Liver (tissue), 3 donors: ENCODE measurements around the gene ADCY2.

Experiments
- EGR1 ChIP-seq, 2 donors: IDR thresholded peaks; 2 replicates each; pipeline ENCODE4 v1.6.1; 2016 to 2018; ENCODE audit warnings: antibody characterized with exemption in 2 of 2, low read depth in 2 of 2
- JUND ChIP-seq, 2 donors: IDR thresholded peaks; 2 replicates each; pipeline ENCODE4 v1.6.1; 2016; ENCODE audit warnings: antibody characterized with exemption in 2 of 2
- NR2F2 ChIP-seq: IDR thresholded peaks from 2 replicates; pipeline ENCODE4 v1.6.1; 2016; ENCODE audit warnings: antibody characterized with exemption
- RAD21 ChIP-seq, 2 donors: IDR thresholded peaks; 2 replicates each; pipeline ENCODE4 v1.6.1; 2016; ENCODE audit warnings: antibody characterized with exemption in 2 of 2, mild to moderate bottlenecking in 2 of 2
- RXRA ChIP-seq, 2 donors: IDR thresholded peaks; 2 replicates each; pipeline ENCODE4 v1.6.1; 2017 to 2018; ENCODE audit warnings: antibody characterized with exemption in 2 of 2, mild to moderate bottlenecking in 1 of 2
- SP1 ChIP-seq: IDR thresholded peaks from 2 replicates; pipeline ENCODE4 v1.6.1; 2018; ENCODE audit warnings: antibody characterized with exemption, mild to moderate bottlenecking
- YY1 ChIP-seq: IDR thresholded peaks from 2 replicates; pipeline ENCODE4 v1.6.1; 2016; ENCODE audit warnings: antibody characterized with exemption, mild to moderate bottlenecking
- TF ChIP-seq, protein P1 (sequence below): fragments of 150-350 bp; IDR thresholded peaks from 2 replicates; pipeline ENCODE4 v1.5.1; 2017; ENCODE audit warnings: improper control_type of control experiment, low read depth, low read length; ENCODE audit not compliant: missing input control
- TF ChIP-seq, protein P2 (sequence below): IDR thresholded peaks from 2 replicates; pipeline ENCODE4 v1.6.1; 2016; ENCODE audit warnings: antibody characterized with exemption
- TF ChIP-seq, protein P3 (sequence below): IDR thresholded peaks from 2 replicates; pipeline ENCODE4 v1.6.1; 2016; ENCODE audit warnings: antibody characterized with exemption
- TF ChIP-seq, protein P4 (sequence below): IDR thresholded peaks from 2 replicates; pipeline ENCODE4 v1.6.1; 2016; ENCODE audit warnings: antibody characterized with exemption
- TF ChIP-seq, protein P5 (sequence below): IDR thresholded peaks from 2 replicates; pipeline ENCODE4 v1.6.1; 2016; ENCODE audit warnings: antibody characterized with exemption, mild to moderate bottlenecking
- donor health status: healthy.
- donor health status: healthy.

DNA sequence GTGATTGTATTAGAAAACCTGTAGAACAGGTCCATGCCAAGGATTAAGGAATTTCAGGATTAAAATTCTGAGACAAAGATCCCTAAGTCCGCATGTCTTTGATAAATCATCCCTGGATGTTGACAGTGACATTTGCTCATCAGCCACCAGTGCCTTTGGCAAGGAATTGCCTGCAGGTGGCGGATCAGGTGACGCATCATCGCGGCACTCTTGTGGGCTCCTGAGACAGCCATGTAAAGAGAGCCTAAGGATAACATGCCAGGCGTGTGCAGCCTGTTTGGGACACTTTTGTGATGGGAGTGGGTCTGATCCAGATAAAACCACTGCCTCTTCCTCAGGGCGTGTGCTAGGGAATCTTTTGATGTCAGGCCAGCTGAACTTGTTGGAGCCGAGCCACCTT lies 40.6 kb downstream of the ADCY2 start:
- TF ChIP-seq YY1 (no peak), JUND (IDR thresholded peaks at IDR 0.05) (no peak), RXRA (IDR thresholded peaks at IDR 0.05) (no peak), EGR1 (IDR thresholded peaks at IDR 0.05; ENCODE audit: low read depth in 2 of 2) (no peak), SP1 (no peak), NR2F2 (no peak), RAD21 (IDR thresholded peaks at IDR 0.05) (no peak)
- TF ChIP-seq, protein P1, sequence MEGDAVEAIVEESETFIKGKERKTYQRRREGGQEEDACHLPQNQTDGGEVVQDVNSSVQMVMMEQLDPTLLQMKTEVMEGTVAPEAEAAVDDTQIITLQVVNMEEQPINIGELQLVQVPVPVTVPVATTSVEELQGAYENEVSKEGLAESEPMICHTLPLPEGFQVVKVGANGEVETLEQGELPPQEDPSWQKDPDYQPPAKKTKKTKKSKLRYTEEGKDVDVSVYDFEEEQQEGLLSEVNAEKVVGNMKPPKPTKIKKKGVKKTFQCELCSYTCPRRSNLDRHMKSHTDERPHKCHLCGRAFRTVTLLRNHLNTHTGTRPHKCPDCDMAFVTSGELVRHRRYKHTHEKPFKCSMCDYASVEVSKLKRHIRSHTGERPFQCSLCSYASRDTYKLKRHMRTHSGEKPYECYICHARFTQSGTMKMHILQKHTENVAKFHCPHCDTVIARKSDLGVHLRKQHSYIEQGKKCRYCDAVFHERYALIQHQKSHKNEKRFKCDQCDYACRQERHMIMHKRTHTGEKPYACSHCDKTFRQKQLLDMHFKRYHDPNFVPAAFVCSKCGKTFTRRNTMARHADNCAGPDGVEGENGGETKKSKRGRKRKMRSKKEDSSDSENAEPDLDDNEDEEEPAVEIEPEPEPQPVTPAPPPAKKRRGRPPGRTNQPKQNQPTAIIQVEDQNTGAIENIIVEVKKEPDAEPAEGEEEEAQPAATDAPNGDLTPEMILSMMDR: no peak
- TF ChIP-seq, protein P2, sequence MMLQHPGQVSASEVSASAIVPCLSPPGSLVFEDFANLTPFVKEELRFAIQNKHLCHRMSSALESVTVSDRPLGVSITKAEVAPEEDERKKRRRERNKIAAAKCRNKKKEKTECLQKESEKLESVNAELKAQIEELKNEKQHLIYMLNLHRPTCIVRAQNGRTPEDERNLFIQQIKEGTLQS: no peak
- TF ChIP-seq, protein P3, sequence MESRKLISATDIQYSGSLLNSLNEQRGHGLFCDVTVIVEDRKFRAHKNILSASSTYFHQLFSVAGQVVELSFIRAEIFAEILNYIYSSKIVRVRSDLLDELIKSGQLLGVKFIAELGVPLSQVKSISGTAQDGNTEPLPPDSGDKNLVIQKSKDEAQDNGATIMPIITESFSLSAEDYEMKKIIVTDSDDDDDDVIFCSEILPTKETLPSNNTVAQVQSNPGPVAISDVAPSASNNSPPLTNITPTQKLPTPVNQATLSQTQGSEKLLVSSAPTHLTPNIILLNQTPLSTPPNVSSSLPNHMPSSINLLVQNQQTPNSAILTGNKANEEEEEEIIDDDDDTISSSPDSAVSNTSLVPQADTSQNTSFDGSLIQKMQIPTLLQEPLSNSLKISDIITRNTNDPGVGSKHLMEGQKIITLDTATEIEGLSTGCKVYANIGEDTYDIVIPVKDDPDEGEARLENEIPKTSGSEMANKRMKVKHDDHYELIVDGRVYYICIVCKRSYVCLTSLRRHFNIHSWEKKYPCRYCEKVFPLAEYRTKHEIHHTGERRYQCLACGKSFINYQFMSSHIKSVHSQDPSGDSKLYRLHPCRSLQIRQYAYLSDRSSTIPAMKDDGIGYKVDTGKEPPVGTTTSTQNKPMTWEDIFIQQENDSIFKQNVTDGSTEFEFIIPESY: no peak
- TF ChIP-seq, protein P4, sequence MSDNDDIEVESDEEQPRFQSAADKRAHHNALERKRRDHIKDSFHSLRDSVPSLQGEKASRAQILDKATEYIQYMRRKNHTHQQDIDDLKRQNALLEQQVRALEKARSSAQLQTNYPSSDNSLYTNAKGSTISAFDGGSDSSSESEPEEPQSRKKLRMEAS: no peak
- TF ChIP-seq, protein P5, sequence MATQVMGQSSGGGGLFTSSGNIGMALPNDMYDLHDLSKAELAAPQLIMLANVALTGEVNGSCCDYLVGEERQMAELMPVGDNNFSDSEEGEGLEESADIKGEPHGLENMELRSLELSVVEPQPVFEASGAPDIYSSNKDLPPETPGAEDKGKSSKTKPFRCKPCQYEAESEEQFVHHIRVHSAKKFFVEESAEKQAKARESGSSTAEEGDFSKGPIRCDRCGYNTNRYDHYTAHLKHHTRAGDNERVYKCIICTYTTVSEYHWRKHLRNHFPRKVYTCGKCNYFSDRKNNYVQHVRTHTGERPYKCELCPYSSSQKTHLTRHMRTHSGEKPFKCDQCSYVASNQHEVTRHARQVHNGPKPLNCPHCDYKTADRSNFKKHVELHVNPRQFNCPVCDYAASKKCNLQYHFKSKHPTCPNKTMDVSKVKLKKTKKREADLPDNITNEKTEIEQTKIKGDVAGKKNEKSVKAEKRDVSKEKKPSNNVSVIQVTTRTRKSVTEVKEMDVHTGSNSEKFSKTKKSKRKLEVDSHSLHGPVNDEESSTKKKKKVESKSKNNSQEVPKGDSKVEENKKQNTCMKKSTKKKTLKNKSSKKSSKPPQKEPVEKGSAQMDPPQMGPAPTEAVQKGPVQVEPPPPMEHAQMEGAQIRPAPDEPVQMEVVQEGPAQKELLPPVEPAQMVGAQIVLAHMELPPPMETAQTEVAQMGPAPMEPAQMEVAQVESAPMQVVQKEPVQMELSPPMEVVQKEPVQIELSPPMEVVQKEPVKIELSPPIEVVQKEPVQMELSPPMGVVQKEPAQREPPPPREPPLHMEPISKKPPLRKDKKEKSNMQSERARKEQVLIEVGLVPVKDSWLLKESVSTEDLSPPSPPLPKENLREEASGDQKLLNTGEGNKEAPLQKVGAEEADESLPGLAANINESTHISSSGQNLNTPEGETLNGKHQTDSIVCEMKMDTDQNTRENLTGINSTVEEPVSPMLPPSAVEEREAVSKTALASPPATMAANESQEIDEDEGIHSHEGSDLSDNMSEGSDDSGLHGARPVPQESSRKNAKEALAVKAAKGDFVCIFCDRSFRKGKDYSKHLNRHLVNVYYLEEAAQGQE: no peak
